ENCODE data around the gene FAM181A. TPM values are rescaled to one million over a fixed set of nuclear protein-coding genes. Genes with fewer than 3 reads are reported as not detected.
A peak's percentile ranks its signal among the peaks of the same experiment; 100 is the strongest.

FAM181A gene
- total and polyA plus RNA-seq, 2 experiments from 2014 or later: not detected

- Histone ChIP-seq H3K4me2 (no peak overlapping the region), H3K27ac (ENCODE audit: low read depth) (no peak overlapping the region), H3K79me2 (replicated peaks; ENCODE audit: insufficient read depth) (no peaks in the 10 kb centered on the region), H4K20me1 (replicated peaks; ENCODE audit: insufficient read depth) (no peaks in the 10 kb centered on the region), H3K36me3 (ENCODE audit: insufficient read depth) (no peaks in the 10 kb centered on the region), H3F3A (replicated peaks; ENCODE audit: low read depth) (no peaks in the 10 kb centered on the region), H3K4me3 (no peak overlapping the region), H3K4me1 (ENCODE audit: insufficient read depth) (no peaks in the 10 kb centered on the region), H2AFZ (no peak overlapping the region), H3K27me3 (ENCODE audit: insufficient read depth) (no peaks in the 10 kb centered on the region), H3K9me2 (ENCODE audit: insufficient read depth) (no peaks in the 10 kb centered on the region)
- H3K4me3 Mint-ChIP-seq: no peak overlapping the region
- DNase-seq (ENCODE audit: low spot score) (no peak), ATAC-seq (no peak)
- 0 out of 2 replicates have a peak overlapping the region, but pooled peaks have one; percentile 38 for H3K27ac Mint-ChIP-seq
- no peak for TF ChIP-seq CREB1 (CRISPR knock-in tag; IDR thresholded peaks at IDR 0.05; ENCODE audit: low read depth)
- TF ChIP-seq EZH2phosphoT487 (IDR thresholded peaks at IDR 0.05; ENCODE audit: unreplicated experiment): no peak
- TF ChIP-seq EZH2 (IDR thresholded peaks at IDR 0.05; ENCODE audit: low read depth, unreplicated experiment): no peak
- H3K36me3 Mint-ChIP-seq (ENCODE audit: low read depth): no peaks in the 10 kb centered on the region
- peaks cover 35% of the 10 kb centered on the region for H3K4me1 Mint-ChIP-seq
- H3K27me3 Mint-ChIP-seq (ENCODE audit: insufficient read depth, low read depth, poor library complexity): peaks cover 7% of the 10 kb centered on the region
- H3K9me3 Mint-ChIP-seq: no peaks in the 10 kb centered on the region
These were observed 29.6 kb downstream of the FAM181A start for GRCh38 chr14:93956514-93957332.

DNA sequence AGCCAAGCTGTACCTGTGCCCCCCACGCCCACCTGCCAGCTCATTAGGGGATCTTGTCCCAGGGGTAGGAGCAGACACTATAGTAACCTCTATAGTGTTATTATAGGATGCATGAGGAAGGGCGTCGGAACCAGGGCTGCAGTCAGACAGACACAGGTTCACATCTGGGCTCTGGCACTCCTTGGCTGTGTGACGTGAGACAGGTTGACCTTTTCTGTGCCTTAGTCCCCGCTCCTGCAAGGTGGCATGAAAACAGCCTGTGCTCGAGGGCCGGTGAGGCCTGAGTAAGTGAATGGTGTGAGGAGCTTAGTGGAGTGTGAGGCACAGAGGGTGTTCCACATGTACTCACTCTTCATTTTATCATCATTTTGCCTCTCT, 30.2 kb downstream of the FAM181A start:
- H3K4me3 Mint-ChIP-seq: no peak overlapping the region
- H2AFZ ChIP-seq: no peak overlapping the region
- H4K20me1 ChIP-seq (replicated peaks; ENCODE audit: insufficient read depth): no peaks in the 10 kb centered on the region
- no peaks in the 10 kb centered on the region for H3K27me3 ChIP-seq (ENCODE audit: insufficient read depth)
- H3K27me3 Mint-ChIP-seq (ENCODE audit: insufficient read depth, low read depth, poor library complexity): peaks cover 7% of the 10 kb centered on the region
- DNase-seq (ENCODE audit: low spot score) (no peak), ATAC-seq (no peak)
- H3K27ac ChIP-seq (ENCODE audit: low read depth): no peak overlapping the region
- no peaks in the 10 kb centered on the region for H3K9me2 ChIP-seq (ENCODE audit: insufficient read depth)
- H3K27ac Mint-ChIP-seq: no peak overlapping the region
- H3K79me2 ChIP-seq (replicated peaks; ENCODE audit: insufficient read depth): no peaks in the 10 kb centered on the region
- H3K4me1 Mint-ChIP-seq: peaks cover 35% of the 10 kb centered on the region
- no peaks in the 10 kb centered on the region for H3K9me3 Mint-ChIP-seq
- no peak for TF ChIP-seq CTCF (conservative IDR thresholded peaks at IDR 0.05; ENCODE audit: low read depth in 2 of 2)
- no peak for TF ChIP-seq ZNF462 (CRISPR knock-in tag; IDR thresholded peaks at IDR 0.05)
- no peak for TF ChIP-seq EZH2 (IDR thresholded peaks at IDR 0.05; ENCODE audit: low read depth, unreplicated experiment)
- TF ChIP-seq REST (IDR thresholded peaks at IDR 0.05; ENCODE audit: unreplicated experiment): no peak
- no peak for TF ChIP-seq CREB1 (CRISPR knock-in tag; IDR thresholded peaks at IDR 0.05; ENCODE audit: low read depth)
- TF ChIP-seq ZNF114 (CRISPR knock-in tag; IDR thresholded peaks at IDR 0.05): no peak
- TF ChIP-seq EZH2phosphoT487 (IDR thresholded peaks at IDR 0.05; ENCODE audit: unreplicated experiment): no peak
- no peaks in the 10 kb centered on the region for H3K4me1 ChIP-seq (ENCODE audit: insufficient read depth)
- H3K4me2 ChIP-seq: no peak overlapping the region
- no peaks in the 10 kb centered on the region for H3F3A ChIP-seq (replicated peaks; ENCODE audit: low read depth)
- H3K4me3 ChIP-seq: no peak overlapping the region
- H3K36me3 Mint-ChIP-seq (ENCODE audit: low read depth): no peaks in the 10 kb centered on the region
- no peaks in the 10 kb centered on the region for H3K36me3 ChIP-seq (ENCODE audit: insufficient read depth)
